ENCODE data around the gene UGT1A8.

GRCh38 chr2:233707940-233708644, 90.7 kb downstream of the UGT1A8 start:
- TF ChIP-seq CTCF (IDR thresholded peaks at IDR 0.05), result no peak
- no peak for TF ChIP-seq EZH2 (IDR thresholded peaks at IDR 0.05; ENCODE audit: borderline replicate concordance, insufficient read depth, low read depth, low read length, poor library complexity, severe bottlenecking)

All from B cell (primary cell).